HG02759 (cell line): ENCODE data around the gene TATDN3.
"Not testable (repeated sequence)": the region's sequence is repeated elsewhere in the genome, so short reads cannot be mapped to it uniquely, and the experiment has no call there.

Experiments used
- ATAC-seq: cut with Tn5 transposase; IDR thresholded peaks from one replicate; pipeline ENCODE4 v1.9.1; 2021; ENCODE audit warnings: mild to moderate bottlenecking, moderate library complexity; ENCODE audit not compliant: unreplicated experiment

The TATDN3 gene

GRCh38 chr1:212791676-212792395 is at the start of gene TATDN3, which contains the start of gene NSL1:
TATDN3 (plus strand) TSS chr1:212791894; CDS start chr1:212791922, 28 bp downstream.
NSL1 (minus strand) TSS chr1:212791777; CDS start chr1:212791763, 14 bp downstream.
- peak; percentile 70 for ATAC-seq

- ATAC-seq, result no peak
Measured at GRCh38 chr1:212743901-212744475, 47.7 kb upstream of the TATDN3 start.

- ATAC-seq, result no peak
Measured at GRCh38 chr1:212745303-212745702, 46.4 kb upstream of the TATDN3 start.

GRCh38 chr1:212746546-212746945 is 45.1 kb upstream of the TATDN3 start:
- ATAC-seq, result no peak

GRCh38 chr1:212749821-212750535 is 41.7 kb upstream of the TATDN3 start:
- no peak for ATAC-seq

- ATAC-seq, result peak; percentile 28
Measured at GRCh38 chr1:212752252-212752933, 39.3 kb upstream of the TATDN3 start.

GRCh38 chr1:212752934-212753497 is 38.7 kb upstream of the TATDN3 start:
- ATAC-seq, result peak; percentile 34

- peak; percentile 8 for ATAC-seq
Measured at GRCh38 chr1:212753749-212754148, 37.9 kb upstream of the TATDN3 start.

- peak; percentile 57 for ATAC-seq
Measured at GRCh38 chr1:212754193-212754592, 37.5 kb upstream of the TATDN3 start.

GRCh38 chr1:212754680-212755079 is 37.0 kb upstream of the TATDN3 start:
- ATAC-seq, result no peak

GRCh38 chr1:212759683-212760082 is 32.0 kb upstream of the TATDN3 start:
- no peak for ATAC-seq

GRCh38 chr1:212760126-212760823 is 31.4 kb upstream of the TATDN3 start:
- ATAC-seq, result peak; percentile 75

GRCh38 chr1:212762234-212762633 is 29.5 kb upstream of the TATDN3 start:
- no peak for ATAC-seq

GRCh38 chr1:212762839-212763238 is 28.9 kb upstream of the TATDN3 start:
- no peak for ATAC-seq

- ATAC-seq, result not testable (repeated sequence)
Measured at GRCh38 chr1:212764718-212765281, 26.9 kb upstream of the TATDN3 start.

GRCh38 chr1:212766825-212767224 is 24.9 kb upstream of the TATDN3 start:
- ATAC-seq, result not testable (repeated sequence)

GRCh38 chr1:212769459-212770167 is 22.1 kb upstream of the TATDN3 start:
- no peak for ATAC-seq

GRCh38 chr1:212771341-212771740 is 20.4 kb upstream of the TATDN3 start:
- ATAC-seq, result no peak

- no peak for ATAC-seq
Measured at GRCh38 chr1:212773011-212773410, 18.7 kb upstream of the TATDN3 start.
